GM19468 (cell line): ENCODE measurements around the gene TPST1.
"Not testable (repeated sequence)": the region's sequence is repeated elsewhere in the genome, so short reads cannot be mapped to it uniquely, and the experiment has no call there.

Experiments
- ATAC-seq: cut with Tn5 transposase; IDR thresholded peaks from one replicate; pipeline ENCODE4 v1.9.1; 2021; ENCODE audit warnings: mild to moderate bottlenecking, moderate library complexity, moderate number of reproducible peaks; ENCODE audit not compliant: unreplicated experiment; ENCODE audit errors: extremely low read depth

TPST1 gene

DNA sequence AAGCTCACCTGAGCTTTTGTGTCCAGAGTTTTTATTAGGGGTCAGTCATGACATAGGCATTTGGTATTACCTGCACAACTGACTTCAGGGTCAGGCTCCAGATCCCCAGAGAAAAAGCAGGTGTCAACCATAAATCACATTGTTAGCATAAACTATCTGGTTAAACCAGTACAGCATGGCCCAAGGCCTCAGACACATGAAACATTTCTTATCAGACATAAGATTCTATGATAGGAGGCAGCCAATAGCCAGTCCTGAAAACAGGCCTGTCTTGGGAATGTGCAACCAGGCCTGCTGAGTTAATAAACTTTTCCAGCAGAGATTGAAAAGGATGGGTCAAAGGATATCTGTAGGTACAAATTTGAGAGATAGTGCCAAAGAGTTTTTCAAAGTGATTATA is 116.1 kb downstream of the TPST1 start:
- no peak for ATAC-seq

DNA sequence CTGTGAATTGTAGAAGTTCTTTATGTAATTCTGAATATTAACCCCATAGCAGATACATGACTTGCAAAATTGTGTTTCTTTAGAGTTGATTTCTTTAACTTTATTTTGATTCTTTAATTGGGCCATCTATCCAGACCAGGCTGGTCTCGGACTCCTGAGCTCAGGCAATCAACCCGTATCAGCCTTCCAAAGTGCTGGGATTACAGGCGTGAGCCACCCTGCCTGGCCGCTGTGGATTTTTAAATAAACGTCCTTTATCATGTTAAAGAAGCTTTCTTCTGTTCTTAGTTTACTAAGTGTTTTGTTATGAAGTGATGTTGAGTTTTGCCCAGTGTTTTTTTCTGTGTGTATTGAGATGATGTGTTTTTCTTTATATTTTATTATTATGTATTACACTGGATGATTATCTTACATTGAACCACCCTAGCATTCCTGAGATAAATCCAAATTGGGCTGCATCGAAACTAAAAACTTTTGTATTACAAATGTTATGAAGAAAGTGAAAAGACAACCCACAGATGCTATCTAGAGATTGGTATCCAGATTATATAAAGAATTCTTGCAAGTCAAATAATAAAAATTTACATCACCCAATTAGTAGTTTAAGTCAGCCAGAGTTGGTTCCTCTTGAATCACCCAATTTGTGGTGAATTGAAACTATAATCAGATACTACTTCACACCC is 118.1 kb downstream of the TPST1 start:
- no peak for ATAC-seq

DNA sequence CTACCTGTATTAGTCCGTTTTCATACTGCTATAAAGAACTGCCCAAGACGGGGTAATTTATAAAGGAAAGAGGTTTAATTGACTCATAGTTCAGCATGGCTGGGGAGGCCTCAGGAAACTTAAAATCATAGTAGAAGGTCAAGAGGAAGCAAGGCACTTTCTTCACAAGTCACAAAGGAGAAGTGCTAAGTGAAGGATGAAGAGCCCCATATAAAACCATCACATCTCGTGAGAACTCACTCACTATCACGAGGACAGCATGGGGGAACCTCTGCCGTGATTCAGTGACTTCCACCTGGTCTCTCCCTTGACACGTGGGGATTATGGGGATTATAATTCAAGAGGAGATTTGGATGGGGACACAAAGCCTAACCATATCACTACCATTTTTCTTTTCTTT is 119.9 kb downstream of the TPST1 start:
- ATAC-seq = not testable (repeated sequence)

DNA sequence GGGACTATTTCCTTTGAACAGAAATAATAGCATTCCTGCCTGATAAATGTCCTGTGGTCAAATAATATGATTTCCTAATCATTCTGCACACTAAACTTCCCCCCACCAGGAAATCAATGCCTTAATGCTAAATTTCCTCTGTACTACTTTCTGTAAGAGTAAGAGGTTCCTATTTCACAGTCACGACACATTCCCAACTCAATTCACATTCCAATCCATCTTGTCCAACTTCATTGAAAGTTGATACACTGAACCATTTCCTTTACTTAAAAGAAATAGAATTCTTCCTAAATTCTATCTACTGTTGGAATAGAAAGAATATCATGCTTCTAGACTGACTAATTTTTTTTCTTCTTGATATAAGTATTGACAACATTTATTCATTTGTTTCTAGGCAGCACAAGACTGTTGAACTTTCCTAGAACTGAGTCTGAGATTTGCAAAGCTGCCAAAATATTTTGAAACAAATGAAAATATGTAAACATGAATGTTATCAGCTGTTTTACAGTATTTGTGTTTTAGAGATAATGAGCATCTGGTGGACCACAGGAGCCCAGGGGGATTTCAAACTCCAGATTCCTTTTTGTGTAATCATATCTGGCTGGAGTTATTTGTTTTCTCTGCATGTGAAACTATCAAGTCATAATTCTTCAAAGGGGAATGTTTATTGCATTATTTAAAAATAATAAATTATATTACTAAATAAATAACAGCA is 121.5 kb downstream of the TPST1 start:
- ATAC-seq = no peak

DNA sequence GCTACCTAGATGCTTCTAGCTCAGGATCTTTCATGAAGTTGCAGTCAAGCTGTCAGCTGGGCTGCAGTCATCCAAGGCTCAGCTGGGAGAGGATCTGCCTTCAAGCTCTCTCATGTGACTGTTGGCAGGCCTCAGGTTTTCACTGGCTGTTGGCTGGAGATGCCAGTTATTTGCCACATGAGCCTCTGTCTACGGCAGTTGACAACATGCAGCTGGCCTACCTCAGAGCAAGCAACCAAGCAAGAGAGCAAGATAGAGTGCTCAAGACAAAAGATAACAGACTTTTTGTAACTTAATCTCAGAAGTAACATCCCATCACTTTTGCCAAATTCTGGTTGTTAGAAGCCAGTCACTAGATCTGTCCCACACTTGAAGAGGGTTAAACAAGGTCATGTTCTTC is 125.8 kb downstream of the TPST1 start:
- ATAC-seq = no peak

DNA sequence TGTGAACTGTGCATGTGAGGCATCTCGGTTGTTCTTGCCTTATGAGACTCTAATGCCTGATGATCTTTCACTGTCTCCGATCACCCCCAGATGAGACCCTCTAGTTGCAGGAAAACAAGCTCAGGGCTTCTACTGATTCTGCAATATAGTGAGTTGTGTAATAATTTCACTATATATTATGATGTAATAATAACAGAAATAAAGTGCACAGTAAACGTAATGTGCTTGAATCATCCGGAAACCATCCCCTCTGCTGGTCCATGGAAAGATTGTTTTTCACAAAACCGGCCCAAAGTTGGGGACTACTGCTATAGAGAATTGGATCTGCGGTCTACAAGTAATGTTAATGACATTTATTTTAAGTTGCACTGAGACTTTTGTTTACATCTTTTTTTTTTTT is 126.7 kb downstream of the TPST1 start:
- ATAC-seq = no peak

DNA sequence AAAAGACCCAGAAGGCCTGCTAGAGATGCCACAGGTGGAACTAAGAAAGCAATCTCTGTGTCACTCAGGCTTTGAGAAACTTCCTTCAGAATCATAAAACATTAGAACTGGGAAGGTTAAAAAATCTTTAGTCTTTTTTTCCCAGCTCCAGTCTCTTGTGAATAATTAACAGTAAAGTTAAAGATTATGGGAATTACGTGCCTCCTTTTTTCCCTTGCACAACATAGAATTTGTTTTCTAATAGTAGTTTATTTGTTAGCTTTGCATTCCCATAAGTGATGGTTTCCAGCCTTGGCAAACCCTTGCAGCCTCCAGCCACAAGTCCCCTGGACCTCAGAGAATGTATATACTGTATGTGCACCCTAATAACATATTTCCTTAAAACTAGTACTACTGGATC is 128.3 kb downstream of the TPST1 start:
- no peak for ATAC-seq

DNA sequence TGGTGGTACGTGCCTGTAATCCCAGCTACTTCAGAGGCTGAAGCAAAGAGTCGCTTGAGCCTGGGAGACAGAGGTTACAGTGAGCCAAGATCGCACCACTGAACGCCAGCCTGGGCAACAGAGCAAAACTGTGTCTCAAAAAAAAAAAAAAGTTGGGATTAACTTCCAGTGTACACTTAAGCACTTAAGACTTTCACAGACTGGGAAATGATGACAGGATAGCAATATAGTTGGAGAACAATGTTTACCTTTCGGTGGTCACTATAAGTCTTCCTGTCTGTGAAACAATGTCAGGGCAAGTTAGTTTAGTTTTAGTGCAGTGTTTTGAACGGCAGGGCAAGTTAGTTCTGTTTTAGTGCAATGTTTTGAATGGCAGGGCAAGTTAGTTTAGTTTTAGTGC is 130.2 kb downstream of the TPST1 start:
- no peak for ATAC-seq

DNA sequence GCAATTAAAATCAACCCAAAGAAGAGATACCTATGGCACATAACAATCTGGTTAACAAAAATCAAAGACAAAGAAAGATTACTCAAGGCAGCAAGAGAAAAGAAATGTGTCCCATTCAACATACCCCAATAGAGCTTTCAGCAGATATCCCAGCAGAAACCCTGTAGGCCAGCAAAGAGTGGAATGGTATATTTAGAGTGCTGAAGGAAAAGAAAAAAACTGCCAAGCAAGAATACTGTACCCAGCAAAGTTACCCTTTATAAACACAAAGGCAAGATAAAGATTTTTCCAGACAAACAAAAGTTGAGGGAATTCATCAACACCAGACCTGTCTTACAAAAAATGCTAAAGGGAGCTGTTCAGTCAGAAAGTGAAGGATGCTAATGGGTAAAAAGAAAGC is 131.6 kb downstream of the TPST1 start:
- ATAC-seq = no peak

DNA sequence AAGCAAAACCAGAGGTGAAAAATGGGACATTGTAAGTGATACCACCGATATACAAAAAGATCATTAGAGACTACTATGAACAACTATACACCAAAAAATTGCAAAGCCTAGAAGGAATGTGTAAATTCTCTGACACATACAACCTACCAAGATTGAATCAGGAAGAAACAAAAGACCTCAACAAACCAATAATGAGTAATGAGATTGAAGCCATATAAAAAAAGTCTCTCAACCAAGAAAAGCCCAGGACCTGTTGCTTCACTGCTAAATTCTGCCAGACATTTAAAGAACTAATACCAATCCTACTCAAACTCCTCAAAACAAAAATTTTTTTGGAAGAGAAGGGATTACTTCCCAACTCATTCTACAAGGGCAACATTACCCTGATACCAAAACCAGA is 134.0 kb downstream of the TPST1 start:
- ATAC-seq = no peak

DNA sequence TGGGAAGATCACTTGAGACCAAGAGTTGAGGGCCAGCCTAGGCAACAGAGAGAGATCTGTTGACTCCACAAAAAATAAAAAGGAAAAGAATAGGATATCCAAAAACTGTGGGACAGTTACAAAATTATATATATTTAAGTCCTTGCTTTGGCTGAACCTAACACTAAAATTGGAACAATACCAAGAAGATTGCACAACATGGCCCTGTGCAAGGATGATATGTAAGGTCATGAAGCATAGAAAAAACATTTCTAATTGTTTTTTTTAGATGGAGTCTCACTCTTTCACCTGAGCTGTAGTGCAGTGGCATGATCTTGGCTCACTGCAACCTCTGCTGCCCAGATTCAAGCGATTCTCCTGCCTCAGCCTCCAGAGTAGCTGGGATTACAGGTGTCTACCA is 139.0 kb downstream of the TPST1 start:
- no peak for ATAC-seq

DNA sequence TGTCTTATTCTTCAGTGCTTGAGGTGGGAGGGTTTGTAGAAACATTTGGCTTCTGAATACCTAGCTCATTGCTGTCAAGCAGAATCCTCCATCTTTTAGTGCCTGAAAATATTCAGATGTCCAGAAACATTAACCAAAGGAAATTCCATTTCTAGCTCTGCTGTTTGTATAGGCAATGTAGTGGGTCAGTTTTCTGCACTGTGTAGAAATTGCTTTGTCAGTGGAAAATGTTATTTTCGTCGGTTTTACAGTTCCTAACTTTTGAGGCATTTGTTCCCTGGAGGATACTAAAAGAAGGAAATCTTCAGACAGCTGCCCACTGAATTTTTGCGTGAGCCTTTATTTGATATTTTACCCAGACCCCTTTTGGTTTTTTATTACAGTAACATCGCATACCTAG is 143.4 kb downstream of the TPST1 start:
- ATAC-seq = no peak

DNA sequence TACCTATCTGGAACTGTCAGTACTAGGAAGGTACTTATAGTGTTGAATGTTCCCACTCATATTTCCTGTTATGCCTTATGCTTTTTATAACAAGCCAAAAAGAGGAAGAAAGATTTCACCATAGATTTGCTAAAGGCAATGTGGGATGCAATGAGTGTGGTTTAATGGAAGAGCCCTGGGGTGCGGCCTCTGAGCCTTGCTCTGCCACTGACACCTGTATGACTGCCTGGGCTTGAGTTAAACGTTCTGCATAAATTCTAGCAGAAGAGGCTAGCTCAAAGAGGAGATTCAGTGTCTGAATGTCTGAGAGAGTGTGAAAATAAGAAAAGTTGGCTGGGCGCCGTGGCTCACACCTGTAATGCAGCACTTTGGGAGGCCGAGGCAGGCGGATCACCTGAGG is 143.8 kb downstream of the TPST1 start:
- no peak for ATAC-seq

DNA sequence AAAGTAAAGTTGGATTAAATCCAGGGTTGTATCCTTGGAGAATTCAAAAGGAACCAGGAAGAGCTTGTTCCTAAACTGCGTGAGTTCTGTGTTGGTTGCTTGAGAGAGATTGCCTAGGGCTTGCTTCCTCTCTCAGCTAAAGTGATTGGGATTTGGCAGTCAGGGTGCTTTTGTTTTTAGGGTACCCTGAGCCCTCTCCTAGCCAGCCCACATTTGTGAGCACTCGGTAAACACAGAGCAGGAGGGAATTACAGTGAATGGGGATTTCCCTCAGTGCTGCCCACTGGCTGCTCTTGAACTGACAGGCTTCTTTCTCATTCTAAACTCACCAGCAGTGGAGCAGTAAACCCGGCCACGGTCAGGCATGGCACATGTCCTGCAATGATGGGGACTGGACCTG is 146.9 kb downstream of the TPST1 start:
- no peak for ATAC-seq

DNA sequence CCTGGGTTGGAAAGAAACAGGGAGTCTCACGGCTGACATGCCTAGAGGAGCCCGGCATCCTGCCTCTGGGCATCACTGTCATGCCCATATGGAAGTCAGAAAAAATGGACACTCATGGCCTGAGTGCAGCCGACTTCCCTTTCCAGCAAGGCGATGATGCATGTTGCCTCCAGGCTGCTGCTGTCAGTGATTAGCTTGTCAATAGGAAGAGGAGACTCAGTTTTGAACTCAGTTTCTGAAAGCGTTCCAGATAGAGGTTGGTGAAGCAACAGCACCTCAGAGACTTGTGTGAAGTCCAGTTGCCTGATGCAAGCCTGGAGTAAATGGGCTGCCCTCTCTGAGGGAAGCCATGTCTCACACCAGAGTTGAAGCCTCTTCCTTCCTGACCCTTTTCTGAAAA is 148.4 kb downstream of the TPST1 start:
- no peak for ATAC-seq

DNA sequence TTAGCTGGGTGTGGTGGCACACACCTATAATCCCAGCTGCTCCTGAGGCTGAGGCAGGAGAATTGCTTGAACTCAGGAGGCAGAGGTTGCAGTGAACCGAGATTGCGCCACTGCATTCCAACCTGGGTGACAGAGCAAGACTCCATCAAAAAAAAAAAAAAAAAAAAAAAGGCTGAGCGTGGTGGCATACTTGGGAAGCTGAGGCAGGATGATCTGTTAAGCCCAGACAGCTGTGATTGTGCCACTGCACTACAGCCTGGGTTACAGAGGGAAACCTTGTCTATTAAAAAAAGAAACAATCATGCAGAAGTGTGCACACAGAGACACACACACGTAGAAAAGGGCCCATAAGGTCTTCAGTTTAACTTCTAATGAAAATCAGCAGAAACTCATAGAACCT is 150.6 kb downstream of the TPST1 start:
- no peak for ATAC-seq

DNA sequence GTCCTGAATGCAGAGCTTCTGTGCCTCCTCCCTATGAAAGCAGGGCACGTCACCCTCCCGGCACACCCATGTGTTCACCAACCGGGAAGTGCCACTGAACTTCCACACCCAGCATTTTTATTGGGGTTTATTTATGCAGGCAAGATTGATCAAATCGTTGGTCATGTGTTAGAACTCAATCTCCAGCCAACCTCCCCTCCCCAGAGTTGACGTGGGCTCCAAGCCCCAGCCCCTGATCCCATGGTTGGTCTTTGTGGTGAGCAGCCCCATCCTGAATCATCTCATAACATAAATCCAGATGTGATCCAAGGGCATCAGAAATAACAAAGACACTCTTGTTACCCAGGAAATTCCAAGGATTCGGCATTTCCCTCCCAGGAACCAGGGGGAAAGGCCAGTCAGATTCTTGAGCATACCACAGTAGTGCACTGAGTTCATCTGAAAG is 151.2 kb downstream of the TPST1 start:
- no peak for ATAC-seq

DNA sequence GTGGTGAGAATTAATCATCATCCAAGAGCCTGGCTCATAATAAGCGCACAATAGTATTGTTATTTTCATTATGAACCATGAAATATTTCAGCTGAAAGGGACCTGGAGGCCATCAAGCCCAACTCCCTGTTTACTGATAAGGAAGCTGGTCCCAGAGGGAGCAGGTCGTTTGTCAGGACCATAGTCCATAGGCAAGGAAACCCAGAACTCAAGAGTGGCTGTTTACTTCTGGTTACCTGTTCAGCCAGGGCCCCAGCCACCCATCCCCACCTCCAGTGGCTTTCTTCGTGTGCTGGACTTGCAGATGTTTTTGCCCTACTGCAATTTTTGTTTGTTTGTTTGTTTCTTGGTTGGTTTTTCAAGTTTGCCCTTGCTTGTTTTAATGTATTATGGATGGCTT is 152.0 kb downstream of the TPST1 start:
- no peak for ATAC-seq

DNA sequence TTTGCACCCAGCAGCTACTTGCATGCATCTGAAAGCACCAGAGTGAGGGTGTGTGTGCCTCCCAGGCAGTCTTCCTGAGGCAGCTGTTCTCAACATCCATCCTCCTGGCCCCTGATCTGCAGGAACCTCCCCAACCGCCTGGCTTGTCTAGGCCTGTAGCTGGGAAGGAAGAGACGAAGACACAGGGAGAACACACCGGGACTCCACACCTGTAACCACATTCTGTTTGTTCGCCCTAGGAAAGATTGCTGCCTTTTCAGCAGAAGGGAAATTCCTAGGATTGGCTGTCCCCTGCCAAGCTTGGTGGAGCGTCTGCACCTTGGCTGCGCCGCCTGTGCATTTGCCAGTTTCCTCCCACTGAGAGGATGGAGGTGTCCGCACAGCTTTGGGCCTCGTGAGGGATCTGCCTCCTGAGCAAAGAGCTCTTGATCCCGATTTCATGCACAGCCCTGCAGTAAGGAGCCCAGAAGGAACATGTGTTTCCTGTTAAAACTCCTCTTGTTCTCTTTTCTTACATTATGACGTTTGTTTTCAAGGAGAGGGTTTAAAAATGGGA is 154.6 kb downstream of the TPST1 start:
- no peak for ATAC-seq

DNA sequence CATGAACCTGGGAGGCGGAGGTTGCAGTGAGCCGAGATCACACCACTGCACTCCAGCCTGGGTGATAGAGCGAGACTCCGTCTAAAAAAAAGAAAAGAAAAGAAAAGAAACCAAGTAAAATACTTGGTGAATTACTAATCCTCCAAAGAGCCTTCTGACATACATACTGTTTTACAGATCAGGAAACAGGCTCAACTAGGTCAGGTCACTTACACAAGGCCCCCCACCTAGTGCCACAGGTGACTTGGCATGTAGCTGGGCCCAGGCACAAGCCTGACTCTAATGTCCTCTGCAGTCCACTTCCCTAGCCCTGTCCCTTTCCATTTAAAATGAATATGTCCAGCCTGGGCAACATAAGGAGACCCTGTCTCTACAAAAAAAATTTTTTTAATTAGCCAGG is 157.0 kb downstream of the TPST1 start:
- no peak for ATAC-seq

DNA sequence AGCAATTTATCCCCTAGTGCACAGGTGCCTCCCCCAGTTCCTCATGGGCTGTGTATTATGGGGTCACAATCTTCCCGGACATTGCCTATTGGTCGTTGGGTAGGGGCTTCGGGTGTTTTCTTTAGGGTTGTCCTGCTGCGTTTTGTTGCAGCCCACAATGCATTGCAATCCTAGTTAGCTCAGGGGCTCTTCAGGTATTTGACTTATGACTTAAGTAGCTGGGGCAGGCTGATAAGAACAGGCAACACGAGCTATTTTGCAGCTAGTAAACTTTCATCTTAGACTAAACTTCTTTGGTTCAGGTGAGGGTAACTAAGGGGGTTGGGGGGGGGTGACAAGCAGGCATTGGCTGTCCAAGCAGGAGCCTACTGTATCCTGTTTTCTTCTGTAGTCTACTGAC is 158.5 kb downstream of the TPST1 start:
- no peak for ATAC-seq

DNA sequence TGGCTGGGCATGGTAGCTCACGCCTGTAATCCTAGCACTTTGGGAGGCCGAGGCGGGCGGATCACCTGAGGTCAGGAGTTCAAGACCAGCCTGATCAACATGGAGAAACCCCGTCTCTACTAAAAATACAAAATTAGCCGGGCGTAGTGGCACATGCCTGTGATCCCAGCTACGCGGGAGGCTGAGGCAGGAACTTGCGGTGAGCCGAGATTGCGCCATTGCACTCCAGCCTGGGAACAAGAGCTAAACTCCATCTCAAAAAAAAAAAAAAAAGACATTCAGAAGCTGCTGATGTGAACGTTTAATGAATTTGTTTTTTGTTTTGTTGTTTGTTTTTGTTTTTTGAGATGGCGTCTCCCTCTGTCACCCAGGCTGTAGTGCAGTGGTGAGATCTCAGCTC is 159.9 kb downstream of the TPST1 start:
- not testable (repeated sequence) for ATAC-seq
